Measurements from ENCODE around the gene USP4. TPM values are rescaled to one million over a fixed set of nuclear protein-coding genes. Genes with fewer than 3 reads are reported as not detected.
"Not testable (repeated sequence)": the region's sequence is repeated elsewhere in the genome, so short reads cannot be mapped to it uniquely, and the experiment has no call there.

Gene USP4
- total RNA-seq, 2 donors from 2014 or later, result 76.0 to 92.8 TPM

DNA sequence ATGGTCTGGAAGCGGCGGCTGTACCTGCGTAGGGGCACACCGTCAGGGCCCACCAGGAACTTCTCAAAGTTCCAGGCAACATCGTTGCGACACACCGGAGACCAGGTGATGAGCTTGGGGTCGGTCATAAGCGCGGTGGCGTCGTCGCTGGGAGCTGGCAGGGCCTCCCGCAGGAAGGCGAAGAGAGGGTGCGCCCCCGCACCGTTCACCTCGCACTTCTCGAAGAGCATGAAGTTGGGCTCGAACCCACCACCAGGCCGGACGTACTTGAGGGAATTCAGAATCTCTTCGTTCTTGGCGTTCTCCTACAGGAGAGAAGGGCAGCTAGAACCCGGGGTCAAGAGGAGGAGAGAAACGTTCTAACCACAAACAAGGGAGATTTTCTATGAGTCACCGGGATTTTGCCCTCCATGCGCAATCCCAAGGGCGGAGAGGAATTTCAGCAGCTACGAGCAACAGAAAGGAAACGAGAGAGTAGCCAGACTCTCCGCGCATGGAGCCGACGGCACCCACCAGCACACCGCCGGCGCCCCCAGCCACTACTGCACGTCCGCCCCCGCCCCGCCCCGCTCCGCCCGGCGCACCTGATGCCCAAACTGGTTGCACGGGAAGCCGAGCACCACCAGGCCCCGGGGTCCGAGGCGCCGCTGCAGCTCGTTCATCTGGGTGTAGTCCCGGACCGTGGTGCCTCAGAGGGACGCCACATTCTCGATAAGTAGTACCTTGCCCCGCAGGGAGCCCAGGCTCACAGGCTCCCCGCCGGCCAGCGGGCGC, 17.8 kb upstream of the USP4 start:
- peak; percentile 36 to 66 for DNase-seq (ENCODE audit: low spot score in 2 of 2)
- not testable (repeated sequence) for H3K9me3 Mint-ChIP-seq
- Mint-ChIP-seq H3K27ac (peak overlapping the region; percentile 90 to 97), H3K36me3 (peaks cover 16 to 37% of the 10 kb centered on the region in 2 donors)
- ATAC-seq, result peak; percentile 39 to 40

DNA sequence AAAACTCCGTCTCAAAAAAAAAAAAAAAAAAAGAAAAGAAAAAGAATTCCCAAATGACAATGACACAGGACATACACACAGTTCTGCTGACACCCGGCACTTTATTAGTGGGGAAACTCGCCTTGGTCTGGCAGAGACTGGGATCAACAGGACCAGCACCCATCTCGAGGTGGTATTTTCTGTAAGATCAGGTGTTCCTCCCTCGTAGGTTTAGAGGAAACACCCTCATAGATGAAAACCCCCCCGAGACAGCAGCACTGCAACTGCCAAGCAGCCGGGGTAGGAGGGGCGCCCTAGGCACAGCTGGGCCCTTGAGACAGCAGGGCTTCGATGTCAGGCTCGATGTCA, 17.2 kb upstream of the USP4 start:
- DNase-seq (ENCODE audit: low spot score in 2 of 2); H3K9me3 Mint-ChIP-seq; ATAC-seq: not testable (repeated sequence)
- peak overlapping the region; percentile 90 to 97 for H3K27ac Mint-ChIP-seq
- peaks cover 13 to 31% of the 10 kb centered on the region in 2 donors for H3K36me3 Mint-ChIP-seq

DNA sequence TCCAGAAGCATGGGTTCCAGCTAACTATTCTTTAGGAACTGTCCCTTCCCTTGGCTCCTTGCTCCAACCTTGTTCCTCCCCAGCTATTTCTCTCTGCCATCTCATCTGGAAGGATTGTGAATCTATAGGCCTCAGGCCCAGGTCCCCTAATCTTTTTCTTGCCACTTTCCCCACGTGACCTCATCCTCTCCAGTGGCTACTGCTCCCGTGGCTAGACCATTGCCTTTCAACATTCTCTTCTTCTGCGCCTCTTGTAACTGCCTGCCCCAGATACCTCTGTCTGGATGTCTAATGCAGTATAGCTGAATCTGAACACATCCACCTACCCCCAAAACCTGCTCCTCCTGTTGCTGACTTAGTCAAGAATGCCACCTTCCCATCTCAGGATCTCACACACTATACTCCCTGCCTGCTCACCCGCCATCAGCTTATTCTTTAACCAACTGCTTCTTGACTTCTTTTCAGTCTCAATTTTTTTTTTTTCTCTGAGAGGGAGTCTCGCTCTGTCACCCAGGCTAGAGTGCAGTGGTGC, 13.1 kb upstream of the USP4 start:
- Mint-ChIP-seq H3K27ac (peak overlapping the region in 1 of 2 donors; percentile 8), H3K9me3 (no peaks in the 10 kb centered on the region), H3K36me3 (peaks cover 13 to 15% of the 10 kb centered on the region in 2 donors)
- ATAC-seq (no peak), DNase-seq (ENCODE audit: low spot score in 2 of 2) (no peak)

DNA sequence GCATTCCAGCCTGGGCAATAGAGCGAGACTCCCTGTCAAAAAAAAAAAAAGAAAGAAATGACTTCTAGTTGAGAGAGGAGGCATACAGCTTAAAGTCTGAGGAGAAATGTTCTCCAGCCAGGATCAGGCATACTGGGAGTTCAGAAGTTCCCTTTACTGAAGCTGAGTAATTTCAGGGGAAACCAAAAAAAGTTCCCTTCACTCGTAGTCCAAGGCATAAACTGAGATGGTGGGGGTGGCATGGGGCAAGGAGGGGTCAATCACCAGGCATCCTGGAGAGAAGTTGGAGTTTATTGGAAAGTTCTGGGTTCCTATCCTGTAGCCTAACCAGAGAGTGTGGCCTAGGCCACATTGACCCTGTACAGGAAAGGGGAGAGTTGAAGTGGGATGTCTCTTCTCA, 12.4 kb upstream of the USP4 start:
- peaks cover 8 to 10% of the 10 kb centered on the region in 2 donors for H3K36me3 Mint-ChIP-seq
- DNase-seq (ENCODE audit: low spot score in 2 of 2) (no peak), ATAC-seq (peak in 1 of 2 donors; percentile 16)
- no peaks in the 10 kb centered on the region for H3K9me3 Mint-ChIP-seq
- peak overlapping the region in 1 of 2 donors; percentile 8 for H3K27ac Mint-ChIP-seq

DNA sequence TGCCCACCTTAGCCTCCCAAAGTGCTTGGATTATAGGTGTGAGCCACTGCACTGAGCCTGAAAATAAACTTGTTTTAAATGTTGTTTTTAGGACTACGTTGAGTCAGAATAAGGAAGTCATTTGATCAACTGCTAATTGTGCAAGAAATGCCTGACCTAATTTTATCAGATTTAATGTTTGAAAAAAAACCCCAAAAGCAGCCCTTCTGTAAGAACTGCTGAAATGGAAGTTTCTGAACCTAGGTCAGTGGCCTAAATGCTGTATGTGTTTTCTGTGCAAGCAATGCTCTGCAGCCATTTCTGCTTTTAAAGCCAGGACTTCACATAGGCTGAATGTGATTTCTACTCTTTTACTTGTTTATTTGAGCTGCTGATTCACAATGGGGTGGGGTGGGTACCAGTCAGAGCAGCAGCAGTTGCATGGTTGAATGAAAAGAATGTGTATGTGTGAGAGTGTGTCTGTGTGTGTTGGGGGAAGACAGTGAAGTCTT, 11.7 kb upstream of the USP4 start:
- ATAC-seq (no peak), DNase-seq (ENCODE audit: low spot score in 2 of 2) (no peak)
- no peak overlapping the region for H3K27ac Mint-ChIP-seq
- H3K36me3 Mint-ChIP-seq, result peaks cover 4 to 6% of the 10 kb centered on the region in 2 donors
- H3K9me3 Mint-ChIP-seq, result no peaks in the 10 kb centered on the region

DNA sequence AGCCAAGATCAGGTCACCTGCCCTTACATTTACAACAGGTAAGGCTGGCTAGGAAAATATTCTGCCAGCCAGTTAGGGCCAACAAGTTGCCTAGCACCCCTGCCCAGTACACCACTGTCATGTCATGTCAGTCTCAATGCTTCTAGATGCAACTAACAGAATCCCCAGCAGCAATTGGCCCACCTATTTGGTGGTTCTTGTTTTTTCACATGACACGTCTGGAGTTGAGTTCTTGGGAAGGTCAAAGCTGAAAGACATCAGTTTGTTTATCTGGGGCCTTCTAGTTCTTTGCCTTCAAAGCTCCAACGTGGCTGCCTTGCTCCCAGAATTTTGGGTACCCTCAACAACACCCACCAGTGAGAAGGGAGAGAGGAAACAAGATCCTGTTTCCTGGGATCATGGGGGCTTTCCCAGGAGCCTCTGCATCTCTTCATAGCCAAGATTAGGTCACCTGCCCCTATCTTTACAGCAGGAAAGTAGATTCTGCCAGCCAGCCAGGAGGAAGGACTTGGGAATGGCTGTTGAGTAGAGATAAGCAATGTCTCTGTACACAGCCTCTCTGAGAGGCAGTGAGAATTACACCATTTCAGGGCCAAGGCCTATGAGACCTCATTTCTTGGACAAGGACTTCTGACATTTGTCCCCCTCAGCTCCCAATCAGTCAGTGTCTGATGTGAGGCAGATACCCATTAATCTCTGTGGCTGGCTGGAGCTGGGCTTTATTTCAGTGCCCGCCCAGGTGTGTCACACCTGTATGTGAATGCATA, 9.7 kb upstream of the USP4 start:
- DNase-seq (ENCODE audit: low spot score in 2 of 2) (no peak), ATAC-seq (no peak)
- Mint-ChIP-seq H3K36me3 (peaks cover 0 to 7% of the 10 kb centered on the region in 2 donors), H3K9me3 (peaks cover 0 to 3% of the 10 kb centered on the region in 2 donors), H3K27ac (no peak overlapping the region)

DNA sequence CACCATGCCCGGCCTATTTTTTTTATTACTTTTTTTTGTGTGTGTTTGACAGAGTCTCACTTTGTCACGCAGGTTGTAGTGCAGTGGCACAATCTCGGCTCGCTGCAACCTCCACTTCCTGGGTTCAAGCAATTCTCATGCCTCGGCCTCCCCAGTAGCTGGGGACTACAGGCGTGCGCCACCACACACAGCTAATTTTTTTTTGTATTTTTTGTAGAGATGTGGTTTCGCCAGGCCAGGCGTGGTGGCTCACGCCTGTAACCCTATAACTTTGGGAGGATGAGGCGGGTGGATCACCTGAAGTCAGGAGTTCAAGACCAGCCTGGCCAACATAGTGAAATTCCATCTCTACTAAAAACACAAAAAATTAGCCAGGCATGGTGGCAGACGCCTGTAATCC, 8.5 kb upstream of the USP4 start:
- H3K27ac Mint-ChIP-seq, ATAC-seq: not testable (repeated sequence)

DNA sequence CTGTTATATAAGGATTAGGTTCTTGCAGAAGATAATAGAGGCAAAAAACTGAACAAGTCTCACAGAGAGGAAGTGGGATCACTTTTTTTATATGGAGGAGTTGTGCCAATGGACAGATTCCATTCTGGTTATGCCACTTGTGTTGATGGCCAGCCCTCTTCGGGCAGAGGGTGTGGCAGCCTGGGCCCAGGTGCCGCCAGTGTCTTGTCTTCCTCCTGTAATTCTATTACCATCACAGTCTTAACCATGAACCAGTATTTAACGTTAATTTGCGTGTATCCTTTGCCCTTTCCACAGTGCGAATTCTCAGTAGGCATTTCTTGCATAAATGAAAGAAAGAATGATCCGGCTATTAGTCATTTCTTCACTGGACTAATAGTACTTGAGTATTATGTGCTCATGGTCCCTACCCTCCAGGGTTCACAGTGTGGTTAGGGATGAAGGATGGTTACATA, 7.0 kb upstream of the USP4 start:
- no peak for ATAC-seq
- Mint-ChIP-seq H3K36me3 (peaks cover 0 to 11% of the 10 kb centered on the region in 2 donors), H3K9me3 (peaks cover 0 to 3% of the 10 kb centered on the region in 2 donors)

More for the DNA sequence above, 8.5 kb upstream of the USP4 start:
- H3K36me3 Mint-ChIP-seq, result peaks cover 0 to 11% of the 10 kb centered on the region in 2 donors
- H3K9me3 Mint-ChIP-seq; DNase-seq (ENCODE audit: low spot score in 2 of 2): not testable (repeated sequence)

DNA sequence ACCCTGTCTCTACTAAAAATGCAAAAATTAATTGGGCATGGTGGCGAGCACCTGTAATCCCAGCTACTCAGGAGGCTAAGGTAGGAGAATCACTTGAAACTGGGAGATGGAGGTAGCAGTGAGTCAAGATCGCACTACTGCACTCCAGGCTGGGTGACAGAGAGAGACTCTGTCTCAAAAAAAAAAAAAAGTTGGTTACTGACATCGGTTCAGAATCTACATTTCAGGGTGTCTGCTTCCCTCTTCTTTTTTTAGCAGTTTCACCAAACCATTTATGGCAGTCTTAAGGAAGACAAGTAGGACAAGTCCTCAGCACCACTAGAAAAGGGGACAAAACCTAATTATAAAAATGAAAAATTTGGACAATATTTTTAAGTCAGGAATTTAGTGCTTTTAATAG, 3.3 kb upstream of the USP4 start:
- Mint-ChIP-seq H3K36me3 (peaks cover 18 to 19% of the 10 kb centered on the region in 2 donors), H3K9me3 (peaks cover 0 to 3% of the 10 kb centered on the region in 2 donors), H3K27ac (peak overlapping the region in 1 of 2 donors; percentile 44)
- ATAC-seq, result no peak
- DNase-seq (ENCODE audit: low spot score in 2 of 2), result no peak

More for the DNA sequence above, 7.0 kb upstream of the USP4 start:
- H3K27ac Mint-ChIP-seq, result no peak overlapping the region
- no peak for DNase-seq (ENCODE audit: low spot score in 2 of 2)

DNA sequence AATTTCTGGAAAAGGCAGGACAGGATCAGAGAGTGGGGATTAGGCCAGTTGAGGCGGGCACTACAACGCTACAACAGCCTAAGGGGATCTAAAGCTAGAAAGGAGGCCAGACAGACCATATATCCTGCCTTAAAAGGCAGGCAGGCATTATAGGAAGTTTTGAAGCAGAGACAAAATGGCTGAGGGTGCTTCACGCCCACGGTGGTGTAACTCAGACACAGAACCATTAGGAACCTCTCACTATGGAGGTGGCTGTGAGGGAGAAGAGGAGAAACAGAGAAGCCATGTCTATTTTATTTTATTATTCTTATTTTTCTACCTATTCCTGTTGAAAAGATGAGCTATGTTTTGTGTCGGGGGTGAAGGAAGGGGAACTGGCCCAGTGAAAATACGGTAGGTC, 2.1 kb upstream of the USP4 start:
- DNase-seq (ENCODE audit: low spot score in 2 of 2) (no peak), ATAC-seq (no peak)
- H3K36me3 Mint-ChIP-seq, result peaks cover 18 to 19% of the 10 kb centered on the region in 2 donors
- peak overlapping the region; percentile 95 for H3K27ac Mint-ChIP-seq
- H3K9me3 Mint-ChIP-seq, result peaks cover 0 to 3% of the 10 kb centered on the region in 2 donors

DNA sequence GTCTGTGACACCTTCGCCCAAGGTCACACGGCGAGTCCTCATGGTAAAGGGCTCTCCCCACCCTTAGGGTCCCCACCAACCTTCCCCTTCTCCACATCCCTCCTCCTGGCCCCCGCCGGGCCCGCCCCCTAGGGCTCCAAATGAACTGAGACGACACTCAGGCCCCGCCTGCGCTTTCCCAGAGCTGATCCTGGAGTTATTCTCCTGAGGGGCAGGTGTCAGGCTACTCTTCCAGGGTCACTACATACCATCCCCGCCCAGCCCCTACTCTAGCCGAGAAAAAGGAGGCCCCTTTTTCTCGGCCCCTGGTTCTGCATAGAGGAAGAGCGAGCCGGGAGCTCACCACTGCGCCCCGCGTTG, 292 bp downstream of the USP4 start:
- H3K9me3 Mint-ChIP-seq, result no peaks in the 10 kb centered on the region
- H3K27ac Mint-ChIP-seq, result peak overlapping the region; percentile 95 to 98
- H3K36me3 Mint-ChIP-seq, result peaks cover 18 to 24% of the 10 kb centered on the region in 2 donors
- peak in 1 of 2 donors; percentile 0 for ATAC-seq
- DNase-seq (ENCODE audit: low spot score in 2 of 2), result peak in 1 of 2 donors; percentile 35

DNA sequence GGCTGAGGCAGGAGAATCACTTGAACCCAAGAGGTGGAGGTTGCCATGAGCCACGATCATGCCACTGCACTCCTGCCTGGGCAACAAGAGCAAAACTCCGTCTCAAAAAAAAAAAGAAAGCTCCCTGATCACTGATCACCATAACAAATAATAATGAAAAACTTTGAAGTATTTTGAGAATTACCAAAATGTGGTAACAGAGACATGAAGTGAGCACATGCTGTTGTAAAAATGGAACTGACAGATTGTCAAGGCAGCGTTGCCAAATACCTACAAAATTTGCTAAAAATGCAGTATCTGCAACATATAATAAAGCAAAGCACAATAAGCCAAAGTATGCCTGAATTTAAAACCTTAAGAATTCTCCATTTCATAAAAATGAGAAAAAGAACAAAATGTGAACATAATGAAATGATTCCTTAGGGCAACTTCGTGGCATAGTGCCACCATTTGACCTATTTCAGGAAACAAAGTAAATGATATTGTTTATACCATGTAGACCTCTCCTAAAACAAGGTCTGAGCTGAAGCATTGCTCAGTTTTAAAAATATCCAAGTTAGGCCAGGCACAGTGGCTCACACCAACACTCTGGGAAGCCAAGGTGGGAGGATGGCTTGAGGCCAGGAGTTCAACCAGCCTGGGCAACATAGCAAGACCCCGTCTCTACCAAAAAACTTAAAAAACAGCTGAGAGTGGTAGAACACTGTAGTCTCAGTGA, 5.8 kb downstream of the USP4 start:
- Mint-ChIP-seq H3K9me3 (no peaks in the 10 kb centered on the region), H3K36me3 (peaks cover 4 to 39% of the 10 kb centered on the region in 2 donors), H3K27ac (peak overlapping the region in 1 of 2 donors; percentile 74)
- ATAC-seq (no peak), DNase-seq (ENCODE audit: low spot score in 2 of 2) (no peak)

DNA sequence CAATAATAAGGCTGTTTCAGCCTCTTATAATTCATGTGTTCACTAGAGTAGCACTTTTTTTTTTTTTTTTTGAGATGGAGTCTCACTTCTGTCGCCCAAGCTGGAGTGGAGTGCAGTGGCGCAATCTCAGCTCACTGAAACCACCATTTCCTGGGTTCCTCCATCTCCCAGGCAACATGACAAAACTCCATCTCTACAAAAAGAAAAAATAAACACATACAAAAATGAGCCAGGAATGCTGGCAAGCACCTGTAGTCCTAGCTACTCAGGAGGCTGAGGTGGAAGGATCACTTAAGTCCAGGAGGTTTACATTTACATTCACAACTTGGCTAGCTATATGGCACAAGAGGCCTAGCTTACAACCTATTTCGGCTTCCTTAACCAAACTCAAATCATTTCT, 6.8 kb downstream of the USP4 start:
- no peak for DNase-seq (ENCODE audit: low spot score in 2 of 2)
- no peaks in the 10 kb centered on the region for H3K9me3 Mint-ChIP-seq
- ATAC-seq, result peak in 1 of 2 donors; percentile 29
- peaks cover 4 to 40% of the 10 kb centered on the region in 2 donors for H3K36me3 Mint-ChIP-seq
- H3K27ac Mint-ChIP-seq, result peak overlapping the region; percentile 15 to 74

DNA sequence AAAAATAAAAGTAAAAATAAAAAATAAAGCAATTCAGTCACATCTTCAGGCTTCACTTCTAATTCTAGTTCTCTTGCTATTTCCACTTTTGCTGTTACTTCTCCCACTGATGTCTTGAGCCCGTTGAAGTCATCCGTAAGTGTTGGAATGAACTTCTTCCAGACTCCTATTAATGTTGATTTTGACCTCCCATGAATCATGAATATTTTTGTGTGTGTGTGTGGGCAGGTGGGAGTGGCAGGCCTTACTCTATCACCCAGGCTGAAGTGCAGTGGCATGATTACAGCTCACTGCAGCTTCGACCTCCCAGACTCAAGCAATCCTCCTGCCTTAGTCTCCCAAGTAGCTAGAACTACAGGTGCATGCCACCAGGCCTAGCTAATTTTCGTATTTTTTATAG, 10.7 kb downstream of the USP4 start:
- no peak for ATAC-seq
- H3K27ac Mint-ChIP-seq, result peak overlapping the region in 1 of 2 donors; percentile 66
- no peaks in the 10 kb centered on the region for H3K9me3 Mint-ChIP-seq
- no peak for DNase-seq (ENCODE audit: low spot score in 2 of 2)
- peaks cover 8 to 25% of the 10 kb centered on the region in 2 donors for H3K36me3 Mint-ChIP-seq

DNA sequence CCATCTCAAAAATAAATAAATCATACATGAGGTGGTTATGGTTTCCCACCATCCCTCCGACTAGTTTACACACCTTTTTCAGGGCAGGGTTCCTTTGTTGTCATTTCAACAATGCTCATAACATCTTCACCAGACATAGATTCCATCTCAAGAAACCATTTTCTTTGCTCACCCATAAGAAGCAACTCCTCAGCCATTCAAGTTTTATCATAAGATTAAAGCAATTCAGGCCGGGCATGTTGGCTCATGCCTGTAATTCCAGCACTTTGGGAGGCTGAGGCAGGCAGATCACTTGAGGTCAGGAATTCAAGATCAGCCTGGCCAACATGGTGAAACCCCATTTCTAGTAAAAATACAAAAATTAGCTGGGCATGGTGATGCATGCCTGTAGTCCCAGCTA, 11.5 kb downstream of the USP4 start:
- ATAC-seq; H3K9me3 Mint-ChIP-seq; DNase-seq (ENCODE audit: low spot score in 2 of 2): not testable (repeated sequence)
- Mint-ChIP-seq H3K27ac (peak overlapping the region in 1 of 2 donors; percentile 67), H3K36me3 (peaks cover 12 to 16% of the 10 kb centered on the region in 2 donors)

DNA sequence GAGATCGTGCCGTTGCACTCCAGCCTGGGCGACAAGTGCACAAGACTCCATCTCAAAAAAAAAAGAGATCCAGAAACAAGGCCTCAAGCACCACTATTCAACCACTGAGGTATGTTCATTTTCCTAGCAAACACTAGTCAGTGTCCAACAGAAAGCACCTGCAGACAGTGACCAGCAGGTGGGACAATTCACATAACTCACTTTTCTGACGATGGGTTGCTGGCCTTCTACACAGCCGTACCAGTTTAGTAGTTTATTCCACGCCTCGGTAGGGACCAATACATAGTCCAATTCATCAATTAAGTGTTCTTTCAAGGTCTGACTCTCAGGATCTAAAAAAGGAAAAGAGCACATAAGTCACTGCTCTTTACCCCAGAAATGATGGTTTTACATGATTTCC, 12.4 kb downstream of the USP4 start:
- ATAC-seq (no peak), DNase-seq (ENCODE audit: low spot score in 2 of 2) (no peak)
- H3K9me3 Mint-ChIP-seq, result no peaks in the 10 kb centered on the region
- no peak overlapping the region for H3K27ac Mint-ChIP-seq
- peaks cover 12 to 13% of the 10 kb centered on the region in 2 donors for H3K36me3 Mint-ChIP-seq
